Testis (tissue), 3 donors: ENCODE data around the gene GPR34. TPM values are rescaled to one million over a fixed set of nuclear protein-coding genes. Genes with fewer than 3 reads are reported as not detected.

Experiments
- DNase-seq: peaks from one replicate; pipeline ENCODE4 v3.0.0-alpha.2; 2019
- H3K27ac ChIP-seq, 2 donors: fragments of 200-600 bp; sonication (generic); one replicate each; pipeline ENCODE4 v1.5.1; 2019
- H3K27me3 ChIP-seq: fragments of 200-600 bp; sonication (generic); one replicate; pipeline ENCODE4 v1.5.1; 2019
- H3K36me3 ChIP-seq: fragments of 200-600 bp; sonication (generic); one replicate; pipeline ENCODE4 v1.5.1; 2017; ENCODE audit warnings: low read depth; ENCODE audit errors: missing control alignments
- H3K4me1 ChIP-seq: fragments of 200-600 bp; sonication (generic); one replicate; pipeline ENCODE4 v1.5.1; 2019
- H3K4me3 ChIP-seq, 2 donors: fragments of 200-600 bp; sonication (generic); one replicate each; pipeline ENCODE4 v1.5.1; 2017 to 2019
- H3K9me3 ChIP-seq: fragments of 200-600 bp; sonication (generic); one replicate; pipeline ENCODE4 v1.5.1; 2017
- POLR2A ChIP-seq: fragments of 450-650 bp; IDR thresholded peaks from one replicate; pipeline ENCODE4 v1.6.1; 2017; ENCODE audit warnings: antibody characterized with exemption, mild to moderate bottlenecking, moderate library complexity
- WGBS, 2 donors: methylation state at CpG; one replicate each; pipeline ENCODE4 v1.1.5; 2018; 5-methylcytosine and 5-hydroxymethylcytosine counted together
- intact Hi-C: fragments of 100-400 bp; cut with DNase I; formaldehyde crosslinking; loops from one replicate; pipeline ENCODE4 v1.15.1; 2023; ENCODE audit warnings: low total_unique reads
- polyA plus RNA-seq: library from polyadenylated mRNA; stranded (reverse); fragments of 350-450 nt; fragmentation: Illumina TruSeq; extraction: RNeasy Lipid Tissue Mini Kit (QIAGEN cat#74804); gene quantifications from one replicate; pipeline ENCODE4 v1.2.3, GENCODE V29; 2014; ENCODE audit warnings: low read depth, low replicate concordance; ENCODE audit not compliant: insufficient read depth
- total RNA-seq, 2 donors: library from RNA; depleted of rRNA; stranded (reverse); fragments of >200 nt; gene quantifications; one replicate each; pipeline ENCODE4 v1.2.3, GENCODE V29; 2016
- TF ChIP-seq, protein P1 (sequence below), 3 experiments: fragments of 450-650 bp in 2 of 3; fragments of 200-600 bp in 1 of 3; sonication (generic) in 1 of 3; IDR thresholded peaks; one replicate each; pipeline ENCODE4 v1.5.1; 2016 to 2019; ENCODE audit warnings: antibody characterized with exemption in 3 of 3, mild to moderate bottlenecking in 2 of 3, moderate library complexity in 1 of 3

The GPR34 gene
- total and polyA plus RNA-seq, 3 donors from 2014 or later = 1.0 to 3.8 (median 3.5) TPM

- H3K36me3 ChIP-seq = no peaks in the 10 kb centered on the region
- no peaks in the 10 kb centered on the region for H3K4me1 ChIP-seq
- H3K9me3 ChIP-seq = no peaks in the 10 kb centered on the region
- no peak for DNase-seq
- H3K4me3 ChIP-seq = no peak overlapping the region
- H3K27me3 ChIP-seq = no peaks in the 10 kb centered on the region
- intact Hi-C loops = no loop called here
- TF ChIP-seq POLR2A = no peak
- TF ChIP-seq, protein P1, sequence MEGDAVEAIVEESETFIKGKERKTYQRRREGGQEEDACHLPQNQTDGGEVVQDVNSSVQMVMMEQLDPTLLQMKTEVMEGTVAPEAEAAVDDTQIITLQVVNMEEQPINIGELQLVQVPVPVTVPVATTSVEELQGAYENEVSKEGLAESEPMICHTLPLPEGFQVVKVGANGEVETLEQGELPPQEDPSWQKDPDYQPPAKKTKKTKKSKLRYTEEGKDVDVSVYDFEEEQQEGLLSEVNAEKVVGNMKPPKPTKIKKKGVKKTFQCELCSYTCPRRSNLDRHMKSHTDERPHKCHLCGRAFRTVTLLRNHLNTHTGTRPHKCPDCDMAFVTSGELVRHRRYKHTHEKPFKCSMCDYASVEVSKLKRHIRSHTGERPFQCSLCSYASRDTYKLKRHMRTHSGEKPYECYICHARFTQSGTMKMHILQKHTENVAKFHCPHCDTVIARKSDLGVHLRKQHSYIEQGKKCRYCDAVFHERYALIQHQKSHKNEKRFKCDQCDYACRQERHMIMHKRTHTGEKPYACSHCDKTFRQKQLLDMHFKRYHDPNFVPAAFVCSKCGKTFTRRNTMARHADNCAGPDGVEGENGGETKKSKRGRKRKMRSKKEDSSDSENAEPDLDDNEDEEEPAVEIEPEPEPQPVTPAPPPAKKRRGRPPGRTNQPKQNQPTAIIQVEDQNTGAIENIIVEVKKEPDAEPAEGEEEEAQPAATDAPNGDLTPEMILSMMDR (IDR thresholded peaks at IDR 0.05) = no peak
- H3K27ac ChIP-seq = no peak overlapping the region
- 86% methylated on average over 1 of the region's 1 CpG; no CpG with 5 or more reads in 1 of the 2 donors for WGBS, 2 donors
These were observed 16.3 kb downstream of the GPR34 start for GRCh38 chrX:41705042-41705441.

DNA sequence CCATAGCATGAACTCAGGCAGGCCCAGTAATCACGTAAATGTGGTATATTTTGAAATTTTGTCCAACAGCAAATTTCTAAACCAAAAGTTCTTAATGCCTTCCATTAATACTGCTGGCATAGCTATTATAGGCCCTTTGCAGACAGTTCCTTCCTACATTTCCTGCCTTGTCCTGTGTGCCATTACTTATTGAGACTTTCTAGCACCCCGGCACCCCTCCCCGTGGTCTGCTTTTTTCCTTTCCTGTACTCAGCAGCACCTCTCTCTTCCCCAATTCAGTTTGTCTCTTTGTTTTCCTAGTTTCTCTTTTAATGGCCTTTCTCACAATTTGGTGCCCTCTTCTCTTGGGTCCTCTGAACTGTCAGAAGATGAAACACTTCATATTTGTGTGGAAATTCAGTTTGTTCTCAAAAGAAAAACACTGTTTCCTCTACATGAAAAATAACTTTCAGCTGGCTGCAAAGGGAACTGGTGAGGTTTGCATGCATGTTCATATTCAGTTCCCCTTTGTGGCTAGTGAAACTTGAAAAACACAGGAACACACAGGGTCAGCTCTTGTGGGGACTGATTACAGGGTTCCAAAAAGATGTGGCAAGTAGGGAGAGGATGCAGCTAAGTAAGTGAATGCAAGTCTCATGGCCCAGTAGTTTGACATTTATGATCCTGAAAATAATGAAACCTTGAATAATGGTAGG lies 17.1 kb downstream of the GPR34 start:
- H3K27ac ChIP-seq = no peak overlapping the region
- H3K4me1 ChIP-seq = no peaks in the 10 kb centered on the region
- TF ChIP-seq, protein P1 (IDR thresholded peaks at IDR 0.05) = no peak
- no peak for TF ChIP-seq POLR2A
- H3K4me3 ChIP-seq = no peak overlapping the region
- H3K27me3 ChIP-seq = no peaks in the 10 kb centered on the region
- no peaks in the 10 kb centered on the region for H3K9me3 ChIP-seq
- no peaks in the 10 kb centered on the region for H3K36me3 ChIP-seq
- 62 to 72% methylated on average over 3 of the region's 3 CpGs for WGBS, 2 donors
- intact Hi-C loops = no loop called here
- DNase-seq = no peak

DNA sequence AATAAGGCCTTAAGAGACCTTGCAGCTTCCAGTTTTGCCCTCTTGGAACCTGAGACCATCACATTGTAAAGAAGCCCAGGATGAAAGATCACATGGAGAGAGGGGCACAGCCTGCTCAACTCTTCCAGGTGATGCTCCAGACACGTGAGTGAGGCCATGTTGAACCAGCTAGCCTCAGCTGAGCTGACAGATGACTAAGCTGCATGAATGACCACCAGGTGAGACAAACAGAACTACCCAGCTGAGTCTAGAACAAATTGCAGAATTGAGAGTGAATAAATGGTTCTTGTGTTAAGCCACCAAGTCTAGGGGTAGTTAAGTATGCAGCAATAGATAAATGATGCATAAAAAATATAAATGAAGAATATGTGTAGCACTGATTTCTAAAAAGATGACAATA lies 18.4 kb downstream of the GPR34 start:
- Histone ChIP-seq H3K27ac (no peak overlapping the region), H3K4me3 (no peak overlapping the region), H3K9me3 (no peaks in the 10 kb centered on the region), H3K27me3 (no peaks in the 10 kb centered on the region), H3K36me3 (no peaks in the 10 kb centered on the region), H3K4me1 (no peaks in the 10 kb centered on the region)
- intact Hi-C loops = no loop called here
- WGBS, 2 donors = 75 to 100% methylated on average over 1 of the region's 1 CpG
- TF ChIP-seq POLR2A = no peak
- TF ChIP-seq, protein P1 (IDR thresholded peaks at IDR 0.05) = no peak
- no peak for DNase-seq

DNA sequence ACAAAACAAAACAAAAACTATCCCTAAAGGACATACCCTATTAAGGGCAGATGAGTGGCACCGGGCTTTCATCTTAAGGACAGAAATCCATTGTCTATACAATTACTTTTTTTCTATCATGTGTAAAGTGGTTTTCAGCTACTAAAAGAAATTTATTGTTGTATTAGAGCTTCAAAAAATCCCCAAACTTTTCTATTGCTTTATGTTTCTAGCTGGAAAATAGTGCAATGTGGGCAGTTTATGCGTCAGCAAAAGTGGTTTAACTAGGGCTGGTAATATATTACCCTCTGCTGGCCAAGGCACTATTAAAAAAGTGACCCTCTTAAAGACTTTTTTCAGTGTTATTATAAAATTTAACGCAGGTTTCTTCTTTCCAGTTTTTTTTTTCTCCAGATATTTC lies 19.7 kb downstream of the GPR34 start:
- no peak for DNase-seq
- H3K4me1 ChIP-seq = no peaks in the 10 kb centered on the region
- TF ChIP-seq, protein P1 (IDR thresholded peaks at IDR 0.05) = no peak
- TF ChIP-seq POLR2A = no peak
- WGBS, 2 donors = 53 to 78% methylated on average over 3 of the region's 3 CpGs
- no peak overlapping the region for H3K27ac ChIP-seq
- no peaks in the 10 kb centered on the region for H3K9me3 ChIP-seq
- no peaks in the 10 kb centered on the region for H3K36me3 ChIP-seq
- H3K4me3 ChIP-seq = no peak overlapping the region
- intact Hi-C loops = no loop called here
- no peaks in the 10 kb centered on the region for H3K27me3 ChIP-seq
